ENCODE measurements around the gene LCE1D. TPM values are rescaled to one million over a fixed set of nuclear protein-coding genes. Genes with fewer than 3 reads are reported as not detected.

Gene LCE1D
- total RNA-seq, 1 experiment from 2014 or later: not detected

DNA sequence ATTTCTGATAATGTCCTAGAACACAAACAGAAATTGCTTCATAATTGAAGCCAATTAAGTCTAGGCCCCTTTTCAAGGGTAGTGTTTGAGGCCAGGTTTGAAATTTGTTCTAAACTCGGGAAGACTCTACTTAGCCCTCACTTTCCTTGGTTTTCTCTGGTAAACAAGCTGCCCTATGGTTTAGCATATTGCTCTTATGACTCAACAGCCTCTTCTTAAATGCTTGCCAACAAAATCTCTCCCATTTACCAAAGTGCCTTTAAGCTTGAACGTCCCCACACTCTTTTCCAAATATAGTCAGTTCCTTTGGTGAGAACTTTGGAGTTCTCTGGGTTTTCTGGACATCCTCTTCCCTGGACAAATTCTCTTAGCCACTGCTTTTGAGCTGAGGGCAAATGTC lies 40.3 kb downstream of the LCE1D start:
- peaks cover 21% of the 10 kb centered on the region for H3K27me3 ChIP-seq (ENCODE audit: insufficient read depth, low read length)
- no peaks in the 10 kb centered on the region for H3K36me3 ChIP-seq (ENCODE audit: control insufficient read depth in 1 of 2, insufficient read depth in 2 of 2, low read length in 2 of 2)
- ChIA-PET POLR2A (no interaction called here), CTCF (interaction anchor here (1.3 kb wide), 1 partner anchor 34 kb away, joined by 4 read pairs; no protein-coding TSS in a partner anchor), RAD21 (ENCODE audit: low non-redundant PET in 1 of 2, low total read pairs in 2 of 2, uncharacterized antibody in 2 of 2, unreplicated experiment in 2 of 2) (no interaction called here)
- no TSS peak for BruUV-seq (replicated peaks)
- DNase-seq (ENCODE audit: low read depth, low spot score) (no peak), ATAC-seq (no peak)
- no peak overlapping the region for H2AFZ ChIP-seq (ENCODE audit: low read depth, low read length, poor library complexity, severe bottlenecking)
- no peaks in the 10 kb centered on the region for H3K9me3 ChIP-seq (ENCODE audit: control insufficient read depth in 1 of 2, insufficient read depth in 1 of 2, low read depth in 1 of 2, low read length in 2 of 2)
- H3K9me2 ChIP-seq (ENCODE audit: insufficient read depth): no peaks in the 10 kb centered on the region
- TF ChIP-seq CBX3 (IDR thresholded peaks at IDR 0.05; ENCODE audit: low read depth) (no peak), TCF7L2 (IDR thresholded peaks at IDR 0.05; ENCODE audit: borderline replicate concordance, extremely low read depth, insufficient read depth, insufficient read length) (no peak), ZFX (IDR thresholded peaks at IDR 0.05) (no peak), YY1 (IDR thresholded peaks at IDR 0.05; ENCODE audit: extremely low read depth, insufficient replicate concordance, low read depth, low read length) (no peak), EZH2phosphoT487 (IDR thresholded peaks at IDR 0.05; ENCODE audit: borderline replicate concordance) (no peak), ELF1 (IDR thresholded peaks at IDR 0.05; ENCODE audit: borderline replicate concordance, low read depth) (no peak), CEBPB (IDR thresholded peaks at IDR 0.05; ENCODE audit: low read depth) (no peak), SIN3A (IDR thresholded peaks at IDR 0.05; ENCODE audit: low read depth) (no peak)
- TF ChIP-seq, protein P1, sequence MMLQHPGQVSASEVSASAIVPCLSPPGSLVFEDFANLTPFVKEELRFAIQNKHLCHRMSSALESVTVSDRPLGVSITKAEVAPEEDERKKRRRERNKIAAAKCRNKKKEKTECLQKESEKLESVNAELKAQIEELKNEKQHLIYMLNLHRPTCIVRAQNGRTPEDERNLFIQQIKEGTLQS (IDR thresholded peaks at IDR 0.05): no peak
- TF ChIP-seq, protein P2, sequence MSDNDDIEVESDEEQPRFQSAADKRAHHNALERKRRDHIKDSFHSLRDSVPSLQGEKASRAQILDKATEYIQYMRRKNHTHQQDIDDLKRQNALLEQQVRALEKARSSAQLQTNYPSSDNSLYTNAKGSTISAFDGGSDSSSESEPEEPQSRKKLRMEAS (IDR thresholded peaks at IDR 0.05): no peak
- H3K4me3 ChIP-seq (replicated peaks in 1 of 2; ENCODE audit: low read depth in 1 of 2, low read length in 2 of 2): no peak overlapping the region
- no peak overlapping the region for H3K27ac ChIP-seq (ENCODE audit: low read depth, low read length)
- H4K20me1 ChIP-seq (ENCODE audit: insufficient read depth): no peaks in the 10 kb centered on the region
- H3K4me1 ChIP-seq (ENCODE audit: control insufficient read depth in 1 of 2, insufficient read depth in 2 of 2, low read length in 2 of 2): no peaks in the 10 kb centered on the region
- no peak overlapping the region for H3K9ac ChIP-seq (ENCODE audit: low read length)
- H3K79me2 ChIP-seq (ENCODE audit: insufficient read depth, low read length): no peaks in the 10 kb centered on the region
- no peak overlapping the region for H3K4me2 ChIP-seq (ENCODE audit: low read length)
- intact Hi-C loops (cut with micrococcal nuclease): no loop called here

DNA sequence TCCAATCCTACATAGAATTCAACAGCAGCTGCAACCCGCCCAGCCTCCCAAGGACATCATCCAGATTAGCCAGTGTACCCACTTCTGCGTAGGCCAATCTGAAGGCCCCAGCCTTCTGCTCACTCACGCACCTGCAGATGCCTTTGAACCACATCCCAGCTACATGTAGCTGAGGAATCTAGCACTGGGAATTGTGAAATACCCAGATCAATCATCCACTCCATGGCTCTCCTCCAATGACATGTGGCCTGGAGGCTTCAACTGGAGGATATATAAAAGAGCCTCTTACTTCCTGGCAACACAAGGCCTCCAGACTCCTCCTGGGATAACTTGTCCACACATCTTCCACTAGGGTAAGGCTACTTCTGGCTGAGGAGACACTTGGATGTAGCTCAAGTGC lies 46.0 kb downstream of the LCE1D start, which contains the start of gene LCE6A:
TSS of gene LCE6A (plus strand) at position 301 of the 400 bp plus-strand sequence. CDS start 665 bp downstream, outside the sequence.
- H3K4me3 ChIP-seq (replicated peaks in 1 of 2; ENCODE audit: low read depth in 1 of 2, low read length in 2 of 2): no peak within 1 kb of the TSS
- BruUV-seq (replicated peaks): no TSS peak
- intact Hi-C loops (cut with micrococcal nuclease): no loop called here
- no peaks in the 10 kb centered on the region for H3K36me3 ChIP-seq (ENCODE audit: control insufficient read depth in 1 of 2, insufficient read depth in 2 of 2, low read length in 2 of 2)
- H3K27me3 ChIP-seq (ENCODE audit: insufficient read depth, low read length): peaks cover 36% of the 10 kb centered on the region
- H2AFZ ChIP-seq (ENCODE audit: low read depth, low read length, poor library complexity, severe bottlenecking): no peak within 1 kb of the TSS
- H3K27ac ChIP-seq (ENCODE audit: low read depth, low read length): no peak within 1 kb of the TSS
- H4K20me1 ChIP-seq (ENCODE audit: insufficient read depth): no peaks in the 10 kb centered on the region
- no peaks in the 10 kb centered on the region for H3K4me1 ChIP-seq (ENCODE audit: control insufficient read depth in 1 of 2, insufficient read depth in 2 of 2, low read length in 2 of 2)
- ChIA-PET RAD21 (ENCODE audit: low non-redundant PET in 1 of 2, low total read pairs in 2 of 2, uncharacterized antibody in 2 of 2, unreplicated experiment in 2 of 2) (no interaction called here), CTCF (no interaction called here), POLR2A (no interaction called here)
- no peaks in the 10 kb centered on the region for H3K9me3 ChIP-seq (ENCODE audit: control insufficient read depth in 1 of 2, insufficient read depth in 1 of 2, low read depth in 1 of 2, low read length in 2 of 2)
- ATAC-seq: no peak
- H3K9me2 ChIP-seq (ENCODE audit: insufficient read depth): no peaks in the 10 kb centered on the region
- DNase-seq (ENCODE audit: low read depth, low spot score): no peak
- no peak within 1 kb of the TSS for H3K4me2 ChIP-seq (ENCODE audit: low read length)
- TF ChIP-seq EZH2phosphoT487 (IDR thresholded peaks at IDR 0.05; ENCODE audit: borderline replicate concordance): no peak
- TF ChIP-seq, protein P1 (IDR thresholded peaks at IDR 0.05): no peak
- no peak for TF ChIP-seq CEBPB (IDR thresholded peaks at IDR 0.05; ENCODE audit: low read depth)
- TF ChIP-seq, protein P2 (IDR thresholded peaks at IDR 0.05): no peak
- TF ChIP-seq TCF7L2 (IDR thresholded peaks at IDR 0.05; ENCODE audit: borderline replicate concordance, extremely low read depth, insufficient read depth, insufficient read length): no peak
- TF ChIP-seq ZNF274 (IDR thresholded peaks at IDR 0.05; ENCODE audit: low read depth, low read length): no peak
- TF ChIP-seq EZH2 (IDR thresholded peaks at IDR 0.05): no peak
- TF ChIP-seq, protein P3, sequence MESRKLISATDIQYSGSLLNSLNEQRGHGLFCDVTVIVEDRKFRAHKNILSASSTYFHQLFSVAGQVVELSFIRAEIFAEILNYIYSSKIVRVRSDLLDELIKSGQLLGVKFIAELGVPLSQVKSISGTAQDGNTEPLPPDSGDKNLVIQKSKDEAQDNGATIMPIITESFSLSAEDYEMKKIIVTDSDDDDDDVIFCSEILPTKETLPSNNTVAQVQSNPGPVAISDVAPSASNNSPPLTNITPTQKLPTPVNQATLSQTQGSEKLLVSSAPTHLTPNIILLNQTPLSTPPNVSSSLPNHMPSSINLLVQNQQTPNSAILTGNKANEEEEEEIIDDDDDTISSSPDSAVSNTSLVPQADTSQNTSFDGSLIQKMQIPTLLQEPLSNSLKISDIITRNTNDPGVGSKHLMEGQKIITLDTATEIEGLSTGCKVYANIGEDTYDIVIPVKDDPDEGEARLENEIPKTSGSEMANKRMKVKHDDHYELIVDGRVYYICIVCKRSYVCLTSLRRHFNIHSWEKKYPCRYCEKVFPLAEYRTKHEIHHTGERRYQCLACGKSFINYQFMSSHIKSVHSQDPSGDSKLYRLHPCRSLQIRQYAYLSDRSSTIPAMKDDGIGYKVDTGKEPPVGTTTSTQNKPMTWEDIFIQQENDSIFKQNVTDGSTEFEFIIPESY (IDR thresholded peaks at IDR 0.05; ENCODE audit: extremely low read depth, insufficient replicate concordance, low read length): no peak
- no peak for TF ChIP-seq POLR2AphosphoS5 (IDR thresholded peaks at IDR 0.05; ENCODE audit: low read depth, low read length)
- H3K79me2 ChIP-seq (ENCODE audit: insufficient read depth, low read length): no peaks in the 10 kb centered on the region
- no peak within 1 kb of the TSS for H3K9ac ChIP-seq (ENCODE audit: low read length)

All from HCT116 (cell line).